ENCODE data around the gene SULT2B1. TPM values are rescaled to one million over a fixed set of nuclear protein-coding genes. Genes with fewer than 3 reads are reported as not detected.

Gene SULT2B1
- total RNA-seq, 1 experiment from 2014 or later: not detected

DNA sequence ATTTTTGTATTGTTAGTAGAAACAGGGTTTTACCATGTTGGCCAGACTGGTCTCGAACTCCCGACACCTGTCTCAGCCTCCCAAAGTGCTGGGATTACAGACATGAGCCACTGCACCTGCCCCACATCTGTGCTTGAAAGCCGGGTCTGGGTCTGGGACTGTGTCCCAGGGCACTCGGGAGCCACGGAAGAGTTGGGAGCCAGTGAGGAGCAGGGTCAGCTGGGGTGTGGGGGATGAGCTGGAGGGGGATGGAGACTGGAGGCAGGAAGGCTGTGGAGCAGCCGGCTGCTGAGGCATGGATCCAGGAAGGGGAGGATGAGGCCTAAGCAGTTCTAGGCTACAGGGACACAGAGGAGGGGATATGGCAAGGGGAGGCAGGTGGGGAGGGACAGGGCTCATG lies 43.9 kb downstream of the SULT2B1 start:
- DNase-seq (ENCODE audit: low spot score): no peak
- in situ Hi-C loops (cut with HindIII; ENCODE audit: low sequenced_read_pairs): no loop called here

GRCh38 chr19:48596237-48596636 lies 44.3 kb downstream of the SULT2B1 start:
- DNase-seq (ENCODE audit: low spot score): no peak

DNA sequence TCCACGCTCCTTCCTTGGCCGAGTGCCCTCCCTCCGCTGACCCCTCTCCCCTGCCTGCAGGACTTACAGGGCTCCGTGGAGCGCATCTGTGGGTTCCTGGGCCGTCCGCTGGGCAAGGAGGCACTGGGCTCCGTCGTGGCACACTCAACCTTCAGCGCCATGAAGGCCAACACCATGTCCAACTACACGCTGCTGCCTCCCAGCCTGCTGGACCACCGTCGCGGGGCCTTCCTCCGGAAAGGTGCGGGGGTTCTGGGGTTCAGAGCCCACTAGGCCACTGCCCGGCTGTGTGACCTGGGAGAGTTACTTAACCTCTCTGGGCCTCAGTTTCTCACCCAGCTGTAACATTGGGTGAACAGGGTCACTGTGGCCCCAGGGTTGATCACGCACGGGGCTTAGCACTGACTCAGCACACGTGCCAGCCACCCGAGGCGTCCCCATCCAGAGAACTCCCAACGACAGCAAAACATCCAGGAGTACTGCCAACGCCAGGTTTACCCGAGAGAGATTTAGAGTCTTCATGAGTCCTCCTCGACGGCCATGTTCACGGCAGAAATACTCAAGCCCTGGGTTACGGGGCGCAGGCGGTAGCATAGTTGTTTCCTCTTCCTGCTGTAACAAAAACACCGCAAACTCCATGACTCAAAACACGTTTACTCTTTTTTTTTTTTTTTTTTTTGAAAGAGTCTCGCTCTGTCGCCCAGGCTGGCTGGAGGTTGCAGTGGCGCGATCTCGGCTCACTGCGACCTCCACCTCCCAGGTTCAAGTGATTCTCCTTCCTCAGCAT lies 44.9 kb downstream of the SULT2B1 start:
- DNase-seq (ENCODE audit: low spot score): no peak
- in situ Hi-C loops (cut with HindIII; ENCODE audit: low sequenced_read_pairs): no loop called here

More at GRCh38 chr19:48596237-48596636, 44.3 kb downstream of the SULT2B1 start:
- in situ Hi-C loops (cut with HindIII; ENCODE audit: low sequenced_read_pairs): no loop called here

GRCh38 chr19:48598996-48599700 lies 47.2 kb downstream of the SULT2B1 start:
- in situ Hi-C loops (cut with HindIII; ENCODE audit: low sequenced_read_pairs): no loop called here

DNA sequence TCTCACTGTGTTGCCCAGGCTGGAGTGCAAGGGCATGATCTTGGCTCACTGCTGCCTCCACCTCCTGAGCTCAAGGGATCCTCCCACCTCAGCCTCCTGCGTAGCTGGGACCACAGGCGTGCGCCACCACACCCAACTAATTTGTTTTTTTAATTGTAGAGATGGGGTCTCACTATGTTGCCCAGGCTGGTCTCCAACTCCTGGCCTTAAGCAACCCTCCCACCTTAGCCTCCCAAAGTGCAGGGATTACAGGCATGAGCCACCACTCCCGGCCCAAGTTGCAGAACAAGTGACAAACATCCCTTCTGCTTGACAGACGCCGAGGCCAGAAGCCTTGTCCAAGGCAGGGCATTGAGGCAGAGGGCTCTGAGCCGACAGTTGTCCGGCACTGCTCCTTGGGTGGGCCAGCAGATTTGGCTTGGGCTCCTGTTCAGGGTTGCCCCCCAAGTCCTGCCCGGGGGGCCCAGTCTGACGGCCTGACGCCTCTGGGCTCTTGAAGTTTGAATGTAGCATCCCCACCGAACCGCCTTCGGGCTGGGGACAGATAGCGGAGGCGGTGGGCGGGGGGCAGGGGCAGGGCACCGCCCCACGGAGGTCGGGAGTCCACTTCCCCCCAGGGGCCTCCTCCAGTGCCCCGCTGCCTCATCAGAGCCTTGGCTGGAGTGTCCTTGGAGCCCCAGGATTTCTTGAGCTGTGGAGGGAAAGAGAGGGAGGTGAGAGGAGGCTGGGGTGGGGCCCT lies 48.9 kb downstream of the SULT2B1 start:
- no peak for DNase-seq (ENCODE audit: low spot score)
- in situ Hi-C loops (cut with HindIII; ENCODE audit: low sequenced_read_pairs): no loop called here

More at GRCh38 chr19:48598996-48599700, 47.2 kb downstream of the SULT2B1 start:
- DNase-seq (ENCODE audit: low spot score): no peak

- DNase-seq (ENCODE audit: low spot score): no peak
- in situ Hi-C loops (cut with HindIII; ENCODE audit: low sequenced_read_pairs): no loop called here
Observed at GRCh38 chr19:48603001-48603400, 51.0 kb downstream of the SULT2B1 start.

- in situ Hi-C loops (cut with HindIII; ENCODE audit: low sequenced_read_pairs): no loop called here
Observed at GRCh38 chr19:48603449-48603848, 51.5 kb downstream of the SULT2B1 start.

GRCh38 chr19:48603850-48604249 lies 51.9 kb downstream of the SULT2B1 start:
- in situ Hi-C loops (cut with HindIII; ENCODE audit: low sequenced_read_pairs): no loop called here

More at GRCh38 chr19:48603449-48603848, 51.5 kb downstream of the SULT2B1 start:
- no peak for DNase-seq (ENCODE audit: low spot score)

DNA sequence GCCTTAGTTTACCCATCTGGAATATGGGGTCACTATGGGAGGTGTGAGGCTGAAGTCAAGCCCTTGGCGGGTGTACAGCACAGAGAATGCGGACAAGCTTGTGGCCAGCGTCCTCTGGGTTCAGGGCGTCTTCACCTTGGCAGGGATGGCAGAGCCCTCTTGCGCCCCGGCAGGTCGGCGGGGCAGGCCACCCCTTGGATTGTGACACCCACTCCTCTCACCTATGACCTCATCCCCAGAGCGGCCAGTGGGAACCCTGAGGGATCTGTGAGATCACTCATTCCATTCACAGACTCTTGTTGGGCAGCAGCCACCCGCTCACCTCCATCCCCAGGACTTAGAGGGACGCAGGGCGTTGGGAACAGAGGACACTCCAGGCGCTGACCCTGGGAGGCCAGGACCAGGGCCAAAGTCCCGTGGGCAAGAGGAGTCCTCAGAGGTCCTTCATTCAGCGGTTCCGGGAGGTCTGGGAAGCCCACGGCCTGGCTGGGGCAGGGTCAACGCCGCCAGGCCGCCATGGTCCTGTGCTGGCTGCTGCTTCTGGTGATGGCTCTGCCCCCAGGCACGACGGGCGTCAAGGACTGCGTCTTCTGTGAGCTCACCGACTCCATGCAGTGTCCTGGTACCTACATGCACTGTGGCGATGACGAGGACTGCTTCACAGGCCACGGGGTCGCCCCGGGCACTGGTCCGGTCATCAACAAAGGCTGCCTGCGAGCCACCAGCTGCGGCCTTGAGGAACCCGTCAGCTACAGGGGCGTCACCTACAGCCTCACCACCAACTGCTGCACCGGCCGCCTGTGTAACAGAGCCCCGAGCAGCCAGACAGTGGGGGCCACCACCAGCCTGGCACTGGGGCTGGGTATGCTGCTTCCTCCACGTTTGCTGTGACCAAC lies 54.7 kb downstream of the SULT2B1 start, which contains the start of gene SPACA4:
Gene SPACA4 (plus strand): TSS at position 280 of the 896 bp plus-strand sequence. CDS start 237 bp downstream, at position 517.
- no peak for DNase-seq (ENCODE audit: low spot score)
- in situ Hi-C loops (cut with HindIII; ENCODE audit: low sequenced_read_pairs): no loop called here

More at GRCh38 chr19:48603850-48604249, 51.9 kb downstream of the SULT2B1 start:
- DNase-seq (ENCODE audit: low spot score): no peak

GRCh38 chr19:48607359-48607755 lies 55.4 kb downstream of the SULT2B1 start:
- in situ Hi-C loops (cut with HindIII; ENCODE audit: low sequenced_read_pairs): no loop called here
- no peak for DNase-seq (ENCODE audit: low spot score)

DNA sequence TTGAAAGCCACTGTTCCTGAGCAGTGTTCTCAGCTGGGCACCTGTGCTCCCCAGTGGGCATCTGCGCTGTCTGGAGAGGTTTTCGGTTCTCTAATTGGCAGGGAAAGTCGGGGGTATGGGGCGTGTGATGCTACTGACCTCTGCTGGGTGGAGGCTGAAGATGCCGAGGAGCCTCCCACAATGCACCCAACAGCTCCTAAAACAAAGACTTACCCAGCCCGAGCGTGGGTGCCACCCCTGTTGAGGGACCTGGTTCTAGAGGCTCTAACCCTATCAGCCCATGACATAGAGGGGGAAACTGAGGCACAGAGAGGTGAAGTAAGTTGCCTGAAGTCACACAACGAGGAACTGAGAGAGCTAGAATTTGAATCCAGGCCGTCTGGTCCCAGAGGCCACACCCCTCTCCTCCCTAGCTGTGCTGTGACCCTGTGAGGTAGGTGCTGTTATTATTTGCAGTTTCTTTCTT lies 56.9 kb downstream of the SULT2B1 start:
- DNase-seq (ENCODE audit: low spot score): peak; percentile 43
- in situ Hi-C loops (cut with HindIII; ENCODE audit: low sequenced_read_pairs): no loop called here

DNA sequence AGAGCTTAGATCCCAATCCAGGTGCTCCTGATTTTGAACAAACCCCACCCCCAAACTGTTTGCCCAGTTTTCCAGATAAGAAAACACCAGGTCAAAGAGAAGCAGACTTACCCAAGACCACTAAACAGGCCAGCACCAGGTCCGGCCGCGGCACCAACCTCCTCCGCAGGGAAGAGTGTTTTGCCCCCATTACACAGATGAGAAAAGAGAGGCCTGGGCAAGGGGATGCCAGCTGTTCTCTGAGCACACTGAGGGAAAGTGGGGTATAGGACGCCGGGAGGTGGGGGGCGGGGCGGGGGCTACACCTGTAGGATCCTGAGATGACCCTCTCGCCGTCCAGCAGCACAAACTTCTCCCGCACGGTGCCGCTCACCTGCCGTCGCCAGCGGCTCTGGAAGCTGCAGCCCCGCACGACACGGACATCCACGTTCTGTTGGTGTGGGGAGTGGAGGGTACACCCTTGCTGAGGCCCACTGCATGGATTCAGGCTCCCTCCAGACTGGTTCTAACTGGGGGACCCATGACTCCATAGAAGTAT lies 57.7 kb downstream of the SULT2B1 start:
- in situ Hi-C loops (cut with HindIII; ENCODE audit: low sequenced_read_pairs): no loop called here
- DNase-seq (ENCODE audit: low spot score): no peak

DNA sequence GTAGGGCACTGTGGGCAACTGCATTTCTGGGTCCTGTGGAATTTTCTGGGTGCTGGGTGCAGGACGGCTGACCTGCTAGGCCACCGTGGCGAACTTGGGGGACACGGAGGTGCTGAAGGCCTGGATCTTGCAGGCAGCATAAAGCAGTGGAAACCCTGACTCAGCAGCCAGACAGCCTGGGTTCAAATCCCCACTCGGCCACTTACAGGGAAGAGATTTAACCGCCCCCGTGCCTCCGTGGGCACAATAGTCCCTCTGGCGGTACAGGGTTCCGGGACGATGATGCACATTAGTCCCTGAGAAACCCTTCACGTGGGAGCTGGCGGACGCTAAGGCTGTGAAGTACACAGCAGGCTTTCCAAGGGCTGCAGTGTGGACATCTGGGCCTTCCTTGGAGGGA lies 59.9 kb downstream of the SULT2B1 start:
- no peak for DNase-seq (ENCODE audit: low spot score)
- in situ Hi-C loops (cut with HindIII; ENCODE audit: low sequenced_read_pairs): no loop called here

- in situ Hi-C loops (cut with HindIII; ENCODE audit: low sequenced_read_pairs): no loop called here
Observed at GRCh38 chr19:48613024-48613851, 61.3 kb downstream of the SULT2B1 start.

DNA sequence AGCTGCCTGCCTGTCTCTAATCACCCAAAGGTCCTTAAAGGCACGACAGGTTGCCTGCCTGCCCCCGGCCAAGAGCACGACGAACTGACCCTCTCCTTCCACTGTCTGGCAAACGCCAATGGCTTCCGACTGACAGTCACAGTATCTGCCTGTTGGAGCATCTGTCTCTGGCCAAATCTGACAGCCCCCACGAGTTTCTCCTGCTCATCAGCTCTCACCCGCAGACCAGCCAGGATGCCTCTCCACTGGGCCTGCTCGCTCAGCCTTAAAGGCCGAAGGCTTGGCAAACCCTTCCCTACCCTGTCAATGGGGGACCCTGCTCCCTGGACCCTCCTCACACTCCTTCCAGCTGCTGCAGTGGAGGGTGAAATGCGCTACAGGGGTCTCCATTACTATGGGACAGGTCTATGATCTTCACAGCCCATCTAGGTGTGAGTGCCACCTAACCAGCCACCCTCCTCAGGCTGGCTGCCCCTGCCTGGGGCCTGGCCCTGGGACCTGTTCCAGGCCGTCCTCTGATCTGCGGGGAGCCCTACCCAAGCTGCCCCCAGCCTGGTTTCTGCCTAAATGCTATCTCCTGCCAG lies 62.0 kb downstream of the SULT2B1 start:
- DNase-seq (ENCODE audit: low spot score): peak; percentile 54
- in situ Hi-C loops (cut with HindIII; ENCODE audit: low sequenced_read_pairs): no loop called here

More at GRCh38 chr19:48613024-48613851, 61.3 kb downstream of the SULT2B1 start:
- DNase-seq (ENCODE audit: low spot score): peak; percentile 75

- peak; percentile 27 for DNase-seq (ENCODE audit: low spot score)
- in situ Hi-C loops (cut with HindIII; ENCODE audit: low sequenced_read_pairs): no loop called here
Observed at GRCh38 chr19:48614436-48615230, 62.7 kb downstream of the SULT2B1 start, which contains the start of gene FAM83E. Gene FAM83E, minus strand, starts transcription at chr19:48615076. Its CDS starts 1,704 bp downstream, at chr19:48613372.

All from G401 (cell line).